PC-9 (cell line): ENCODE data around the gene MAGI1. TPM values are rescaled to one million over a fixed set of nuclear protein-coding genes. Genes with fewer than 3 reads are reported as not detected.

Source experiments
- BruUV-seq: library from RNA; stranded (reverse); fragments of 400-500 nt; replicated peaks from 2 replicates; lab custom pipeline; 2021; lab: Mats Ljungman, UMichigan
- CTCF ChIA-PET: fragments of 300-600 bp; sonication (Branson Sonifier 250); formaldehyde crosslinking; loops from one replicate; lab custom pipeline; 2022; ENCODE audit warnings: antibody characterized with exemption; lab: Charles Lee
- POLR2A ChIA-PET: fragments of 300-600 bp; sonication (Branson Sonifier 250); formaldehyde crosslinking; loops from one replicate; lab custom pipeline; 2022; ENCODE audit warnings: antibody characterized with exemption; ENCODE audit not compliant: unreplicated experiment; lab: Charles Lee
- DNase-seq, 2 experiments: peaks; one replicate each; pipeline versions ENCODE4 v3.0.0 to v3.0.0-alpha.2; 2015 to 2022; ENCODE audit warnings: mixed read lengths in 1 of 2
- H2AFZ ChIP-seq: fragments of 200-600 bp; sonication (generic); 2 replicates; pipeline ENCODE4 v1.8.1; 2017; ENCODE audit warnings: antibody characterized with exemption
- H3F3A ChIP-seq: fragments of 200-600 bp; sonication (generic); 2 replicates; pipeline ENCODE4 v1.8.1; 2017; ENCODE audit warnings: antibody characterized with exemption, mild to moderate bottlenecking, low read depth; ENCODE audit not compliant: insufficient read depth
- H3K27ac ChIP-seq: fragments of 200-600 bp; sonication (generic); 2 replicates; pipeline ENCODE4 v1.6.1; 2016; ENCODE audit warnings: mixed run types
- H3K27me3 ChIP-seq: fragments of 200-600 bp; sonication (generic); 2 replicates; pipeline ENCODE4 v1.6.1; 2016; ENCODE audit warnings: low read depth, mixed run types; ENCODE audit not compliant: insufficient read depth
- H3K36me3 ChIP-seq: fragments of 200-600 bp; sonication (generic); 2 replicates; pipeline ENCODE4 v1.6.1; 2016; ENCODE audit warnings: low read depth, mixed run types
- H3K4me1 ChIP-seq: fragments of 200-600 bp; sonication (generic); replicated peaks from 2 replicates; pipeline ENCODE4 v1.6.1; 2016; ENCODE audit warnings: mixed run types; ENCODE audit not compliant: insufficient read depth
- H3K4me2 ChIP-seq: fragments of 200-600 bp; sonication (generic); 2 replicates; pipeline ENCODE4 v1.6.1; 2017; ENCODE audit warnings: mixed run types
- H3K4me3 ChIP-seq: fragments of 200-600 bp; sonication (generic); 2 replicates; pipeline ENCODE4 v1.6.1; 2016; ENCODE audit warnings: mixed run types
- H3K79me2 ChIP-seq: fragments of 200-600 bp; sonication (generic); 2 replicates; pipeline ENCODE4 v1.6.1; 2017; ENCODE audit warnings: low read depth, mixed run types
- H3K9me2 ChIP-seq: fragments of 200-600 bp; sonication (generic); 2 replicates; pipeline ENCODE4 v1.8.1; 2017; ENCODE audit warnings: mild to moderate bottlenecking; ENCODE audit not compliant: insufficient read depth
- H3K9me3 ChIP-seq: fragments of 200-600 bp; sonication (generic); 2 replicates; pipeline ENCODE4 v1.8.1; 2016; ENCODE audit warnings: low read depth; ENCODE audit not compliant: insufficient read depth
- H4K20me1 ChIP-seq: fragments of 200-600 bp; sonication (generic); 2 replicates; pipeline ENCODE4 v1.8.1; 2017; ENCODE audit not compliant: insufficient read depth
- EZH2 ChIP-seq: fragments of 200-600 bp; sonication (generic); IDR thresholded peaks from 2 replicates; pipeline ENCODE4 v1.8.0; 2017; ENCODE audit warnings: antibody characterized with exemption, low read depth
- intact Hi-C: fragments of 100-400 bp; cut with micrococcal nuclease; formaldehyde crosslinking; loops from one replicate; pipeline ENCODE4 v1.10.0; 2022; ENCODE audit not compliant: unreplicated experiment
- total RNA-seq: library from RNA; stranded (reverse); gene quantifications from 2 replicates; pipeline ENCODE4 v1.2.3, GENCODE V29; 2021
- TF ChIP-seq, protein P1 (sequence below): fragments of 200-600 bp; sonication (generic); conservative IDR thresholded peaks from 2 replicates; pipeline ENCODE4 v1.6.1; 2017; ENCODE audit warnings: mixed run types, antibody characterized with exemption, mild to moderate bottlenecking, moderate library complexity

Gene MAGI1
- total RNA-seq, 1 experiment from 2014 or later: 23.3 TPM

DNA sequence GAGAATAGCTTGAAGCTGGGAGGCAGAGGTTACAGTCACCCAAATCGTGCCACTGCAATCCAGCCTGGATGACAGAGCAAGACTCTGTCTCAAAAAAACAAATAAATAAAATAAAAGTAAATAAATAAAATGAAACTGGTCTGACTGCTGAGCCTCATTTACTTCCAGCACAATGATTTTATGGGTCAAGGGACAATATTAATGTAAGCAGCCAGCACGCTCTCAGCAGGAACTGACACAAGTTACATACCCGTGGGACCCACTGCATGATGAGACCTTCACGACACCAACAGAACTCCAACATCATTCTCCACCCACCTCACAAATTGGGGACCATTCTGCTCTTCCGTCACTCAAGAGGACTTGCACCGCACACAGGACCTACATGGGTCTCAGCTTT is 230.3 kb downstream of the MAGI1 start:
- CTCF ChIA-PET: no interaction called here
- BruUV-seq: no TSS peak

DNA sequence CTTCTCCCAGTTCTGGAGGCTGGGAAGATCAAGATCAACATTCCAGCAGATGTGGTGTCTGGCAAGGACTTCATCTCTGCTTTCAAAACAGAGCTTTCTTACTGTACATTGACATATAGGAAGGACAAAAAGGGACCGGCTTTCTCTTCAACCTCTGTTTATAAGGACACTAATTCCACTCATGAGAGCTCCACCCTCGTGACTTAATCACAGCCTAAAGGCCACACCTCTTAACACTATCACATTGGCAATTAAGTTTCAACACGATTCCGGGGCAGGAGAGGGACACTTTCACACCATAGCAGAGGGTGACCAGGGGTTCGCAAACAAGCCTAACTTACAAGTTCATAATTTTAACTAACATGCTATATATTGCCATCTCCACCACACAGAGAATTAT is 231.5 kb downstream of the MAGI1 start:
- Histone ChIP-seq H3K9me3 (no peaks in the 10 kb centered on the region), H3K27me3 (no peaks in the 10 kb centered on the region), H3K9me2 (no peaks in the 10 kb centered on the region), H3K4me2 (no peak overlapping the region), H3K36me3 (no peaks in the 10 kb centered on the region), H3K27ac (no peak overlapping the region), H3K4me3 (no peak overlapping the region), H4K20me1 (no peaks in the 10 kb centered on the region), H2AFZ (no peak overlapping the region), H3K79me2 (0 out of 2 replicates have a peak, but pooled peaks cover 10% of the 10 kb centered on the region), H3F3A (no peaks in the 10 kb centered on the region), H3K4me1 (peaks cover 8% of the 10 kb centered on the region)
- TF ChIP-seq EZH2: no peak
- TF ChIP-seq, protein P1, sequence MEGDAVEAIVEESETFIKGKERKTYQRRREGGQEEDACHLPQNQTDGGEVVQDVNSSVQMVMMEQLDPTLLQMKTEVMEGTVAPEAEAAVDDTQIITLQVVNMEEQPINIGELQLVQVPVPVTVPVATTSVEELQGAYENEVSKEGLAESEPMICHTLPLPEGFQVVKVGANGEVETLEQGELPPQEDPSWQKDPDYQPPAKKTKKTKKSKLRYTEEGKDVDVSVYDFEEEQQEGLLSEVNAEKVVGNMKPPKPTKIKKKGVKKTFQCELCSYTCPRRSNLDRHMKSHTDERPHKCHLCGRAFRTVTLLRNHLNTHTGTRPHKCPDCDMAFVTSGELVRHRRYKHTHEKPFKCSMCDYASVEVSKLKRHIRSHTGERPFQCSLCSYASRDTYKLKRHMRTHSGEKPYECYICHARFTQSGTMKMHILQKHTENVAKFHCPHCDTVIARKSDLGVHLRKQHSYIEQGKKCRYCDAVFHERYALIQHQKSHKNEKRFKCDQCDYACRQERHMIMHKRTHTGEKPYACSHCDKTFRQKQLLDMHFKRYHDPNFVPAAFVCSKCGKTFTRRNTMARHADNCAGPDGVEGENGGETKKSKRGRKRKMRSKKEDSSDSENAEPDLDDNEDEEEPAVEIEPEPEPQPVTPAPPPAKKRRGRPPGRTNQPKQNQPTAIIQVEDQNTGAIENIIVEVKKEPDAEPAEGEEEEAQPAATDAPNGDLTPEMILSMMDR: no peak
- ChIA-PET CTCF (no interaction called here), POLR2A (no interaction called here)
- intact Hi-C loops: no loop called here
- DNase-seq: no peak
- BruUV-seq: no TSS peak

More for the DNA sequence above, 230.3 kb downstream of the MAGI1 start:
- Histone ChIP-seq H3K36me3 (no peaks in the 10 kb centered on the region), H3K4me3 (no peak overlapping the region), H3F3A (no peaks in the 10 kb centered on the region), H3K4me1 (peaks cover 8% of the 10 kb centered on the region), H3K4me2 (peak overlapping the region; percentile 26; the same call in 1 of the 2 replicates), H3K27ac (no peak overlapping the region), H4K20me1 (no peaks in the 10 kb centered on the region), H3K9me2 (no peaks in the 10 kb centered on the region), H3K9me3 (no peaks in the 10 kb centered on the region), H3K79me2 (0 out of 2 replicates have a peak, but pooled peaks cover 8% of the 10 kb centered on the region), H2AFZ (no peak overlapping the region), H3K27me3 (no peaks in the 10 kb centered on the region)
- POLR2A ChIA-PET: no interaction called here
- DNase-seq: peak in 1 of 2 experiments; percentile 53
- TF ChIP-seq, protein P1: no peak
- TF ChIP-seq EZH2: no peak
- intact Hi-C loops: no loop called here

DNA sequence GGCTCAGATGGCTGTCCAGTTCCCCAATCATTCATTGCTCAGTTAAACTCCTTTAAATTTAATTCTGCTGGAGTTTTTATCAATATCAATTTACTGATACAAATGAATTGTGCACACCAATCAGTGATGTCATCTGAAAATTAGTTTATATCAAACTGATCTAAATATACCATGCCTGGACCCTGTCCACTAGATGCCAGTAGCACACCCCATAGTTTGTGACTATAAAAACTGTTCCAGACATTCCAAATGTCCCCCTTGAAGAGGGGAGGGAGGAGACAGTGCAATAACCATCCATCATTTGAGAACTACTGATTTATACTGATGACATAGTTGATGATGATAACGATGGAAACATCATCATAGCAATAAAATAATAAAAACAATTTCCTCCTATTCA is 232.1 kb downstream of the MAGI1 start:
- intact Hi-C loops: no loop called here
- POLR2A ChIA-PET: no interaction called here

More for the DNA sequence above, 232.1 kb downstream of the MAGI1 start:
- Histone ChIP-seq H3K79me2 (0 out of 2 replicates have a peak, but pooled peaks cover 10% of the 10 kb centered on the region), H3K4me1 (peaks cover 8% of the 10 kb centered on the region), H3K27ac (no peak overlapping the region), H3K4me3 (no peak overlapping the region), H3K27me3 (no peaks in the 10 kb centered on the region), H3K36me3 (no peaks in the 10 kb centered on the region), H3K9me2 (no peaks in the 10 kb centered on the region), H3K4me2 (no peak overlapping the region), H4K20me1 (no peaks in the 10 kb centered on the region), H3F3A (no peaks in the 10 kb centered on the region), H3K9me3 (no peaks in the 10 kb centered on the region), H2AFZ (no peak overlapping the region)
- CTCF ChIA-PET: no interaction called here
- no TSS peak for BruUV-seq
- no peak for DNase-seq
- no peak for TF ChIP-seq EZH2
- TF ChIP-seq, protein P1: no peak
